ENCODE measurements around the gene LCN2. TPM values are rescaled to one million over a fixed set of nuclear protein-coding genes. Genes with fewer than 3 reads are reported as not detected.

LCN2 gene
- not detected for polyA plus RNA-seq (2012; ENCODE audit: insufficient read length, low read depth)

DNA sequence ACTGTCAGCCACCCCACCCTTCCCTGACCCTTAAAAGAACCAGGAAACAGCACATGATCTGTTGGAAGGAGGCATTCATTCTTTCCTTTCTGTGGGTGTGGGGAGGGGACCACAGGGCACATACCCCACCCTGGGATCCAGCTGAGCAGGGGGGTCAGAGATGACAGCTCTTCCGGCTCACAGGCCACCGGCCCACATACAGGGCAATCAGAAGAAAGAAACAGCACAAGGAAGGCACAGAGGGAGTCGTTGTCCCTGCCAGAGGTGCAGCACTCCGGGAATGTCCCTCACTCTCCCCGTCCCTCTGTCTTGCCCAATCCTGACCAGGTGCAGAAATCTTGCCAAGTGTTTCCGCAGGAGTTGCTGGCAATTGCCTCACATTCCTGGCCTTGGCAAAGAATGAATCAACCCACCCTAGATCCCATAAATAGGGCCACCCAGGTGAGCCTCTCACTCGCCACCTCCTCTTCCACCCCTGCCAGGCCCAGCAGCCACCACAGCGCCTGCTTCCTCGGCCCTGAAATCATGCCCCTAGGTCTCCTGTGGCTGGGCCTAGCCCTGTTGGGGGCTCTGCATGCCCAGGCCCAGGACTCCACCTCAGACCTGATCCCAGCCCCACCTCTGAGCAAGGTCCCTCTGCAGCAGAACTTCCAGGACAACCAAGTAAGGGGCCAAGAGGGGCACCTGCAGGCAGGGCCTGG, at the start of gene LCN2:
TSS of gene LCN2 (plus strand) at position 453 of the 701 bp plus-strand sequence. CDS start at position 526, 73 bp downstream.
- TF ChIP-seq POLR2AphosphoS5 (IDR thresholded peaks at IDR 0.05; ENCODE audit: low read depth, low read length) (no peak), FOXP2 (optimal IDR thresholded peaks at IDR 0.05; ENCODE audit: borderline replicate concordance, extremely low read depth, extremely low read length, insufficient read depth) (no peak), SIN3A (IDR thresholded peaks at IDR 0.05; ENCODE audit: borderline replicate concordance, insufficient read depth, low read length) (no peak), TAF1 (IDR thresholded peaks at IDR 0.05; ENCODE audit: borderline replicate concordance, insufficient read depth, low read length) (no peak)
- TF ChIP-seq, protein P1, sequence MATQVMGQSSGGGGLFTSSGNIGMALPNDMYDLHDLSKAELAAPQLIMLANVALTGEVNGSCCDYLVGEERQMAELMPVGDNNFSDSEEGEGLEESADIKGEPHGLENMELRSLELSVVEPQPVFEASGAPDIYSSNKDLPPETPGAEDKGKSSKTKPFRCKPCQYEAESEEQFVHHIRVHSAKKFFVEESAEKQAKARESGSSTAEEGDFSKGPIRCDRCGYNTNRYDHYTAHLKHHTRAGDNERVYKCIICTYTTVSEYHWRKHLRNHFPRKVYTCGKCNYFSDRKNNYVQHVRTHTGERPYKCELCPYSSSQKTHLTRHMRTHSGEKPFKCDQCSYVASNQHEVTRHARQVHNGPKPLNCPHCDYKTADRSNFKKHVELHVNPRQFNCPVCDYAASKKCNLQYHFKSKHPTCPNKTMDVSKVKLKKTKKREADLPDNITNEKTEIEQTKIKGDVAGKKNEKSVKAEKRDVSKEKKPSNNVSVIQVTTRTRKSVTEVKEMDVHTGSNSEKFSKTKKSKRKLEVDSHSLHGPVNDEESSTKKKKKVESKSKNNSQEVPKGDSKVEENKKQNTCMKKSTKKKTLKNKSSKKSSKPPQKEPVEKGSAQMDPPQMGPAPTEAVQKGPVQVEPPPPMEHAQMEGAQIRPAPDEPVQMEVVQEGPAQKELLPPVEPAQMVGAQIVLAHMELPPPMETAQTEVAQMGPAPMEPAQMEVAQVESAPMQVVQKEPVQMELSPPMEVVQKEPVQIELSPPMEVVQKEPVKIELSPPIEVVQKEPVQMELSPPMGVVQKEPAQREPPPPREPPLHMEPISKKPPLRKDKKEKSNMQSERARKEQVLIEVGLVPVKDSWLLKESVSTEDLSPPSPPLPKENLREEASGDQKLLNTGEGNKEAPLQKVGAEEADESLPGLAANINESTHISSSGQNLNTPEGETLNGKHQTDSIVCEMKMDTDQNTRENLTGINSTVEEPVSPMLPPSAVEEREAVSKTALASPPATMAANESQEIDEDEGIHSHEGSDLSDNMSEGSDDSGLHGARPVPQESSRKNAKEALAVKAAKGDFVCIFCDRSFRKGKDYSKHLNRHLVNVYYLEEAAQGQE (IDR thresholded peaks at IDR 0.05; ENCODE audit: insufficient read depth in 1 of 2, low read depth in 2 of 2, low read length in 2 of 2), result no peak

DNA sequence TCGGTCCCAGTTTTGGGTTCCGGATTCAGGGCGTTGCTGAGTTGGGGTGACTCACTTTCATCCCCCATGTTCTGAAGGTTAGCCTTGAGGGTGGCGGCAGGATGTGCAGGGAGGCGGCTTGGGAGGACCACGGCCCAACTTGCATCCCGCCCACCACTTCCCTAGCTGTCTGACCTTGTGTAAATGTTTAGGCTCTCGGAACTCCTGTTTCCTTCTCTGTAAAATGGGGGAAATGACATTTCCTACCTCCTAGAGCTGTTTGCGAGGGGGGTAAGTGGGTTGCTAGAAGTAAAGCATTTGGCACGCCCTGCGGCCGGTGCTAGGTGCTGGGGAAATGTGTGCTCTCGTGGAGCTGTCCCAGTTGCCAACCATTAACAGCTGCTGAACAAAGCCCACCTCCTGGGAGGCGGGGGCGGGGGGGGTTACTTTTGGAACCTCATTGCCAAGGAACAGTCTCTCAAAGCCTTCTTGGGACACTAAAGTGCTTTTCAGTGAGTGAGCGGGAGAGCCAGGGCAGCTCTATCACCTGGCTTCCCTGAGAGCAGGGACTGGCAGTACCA, 49.2 kb upstream of the LCN2 start:
- TF ChIP-seq POLR2AphosphoS5 (IDR thresholded peaks at IDR 0.05; ENCODE audit: low read depth, low read length), result no peak
- no peak for TF ChIP-seq SIN3A (IDR thresholded peaks at IDR 0.05; ENCODE audit: borderline replicate concordance, insufficient read depth, low read length)
- TF ChIP-seq TAF1 (IDR thresholded peaks at IDR 0.05; ENCODE audit: borderline replicate concordance, insufficient read depth, low read length), result no peak
- TF ChIP-seq, protein P1 (IDR thresholded peaks at IDR 0.05; ENCODE audit: insufficient read depth in 1 of 2, low read depth in 2 of 2, low read length in 2 of 2), result no peak
- TF ChIP-seq FOXP2 (optimal IDR thresholded peaks at IDR 0.05; ENCODE audit: borderline replicate concordance, extremely low read depth, extremely low read length, insufficient read depth), result no peak

DNA sequence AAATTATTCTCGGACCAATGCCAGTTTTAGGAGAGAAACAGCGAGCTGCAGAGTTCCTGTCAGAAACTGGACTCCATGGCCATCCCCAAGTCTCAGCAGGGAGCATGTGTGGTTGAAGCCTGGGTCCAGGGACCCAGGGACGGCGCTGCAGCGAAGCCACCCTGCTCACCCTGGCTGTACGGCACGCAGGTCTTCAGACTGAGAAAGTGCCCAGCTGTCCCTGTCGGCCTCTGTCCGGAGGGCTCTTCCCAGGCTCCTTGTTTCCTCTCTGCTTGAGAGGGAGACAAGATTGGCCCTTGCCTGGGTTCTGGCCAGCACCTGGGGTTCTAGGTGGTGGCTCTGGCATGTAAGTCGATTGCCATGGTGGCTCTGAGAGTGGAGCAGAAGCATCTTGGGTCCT, 48.7 kb upstream of the LCN2 start:
- TF ChIP-seq FOXP2 (optimal IDR thresholded peaks at IDR 0.05; ENCODE audit: borderline replicate concordance, extremely low read depth, extremely low read length, insufficient read depth), result no peak
- TF ChIP-seq, protein P1 (IDR thresholded peaks at IDR 0.05; ENCODE audit: insufficient read depth in 1 of 2, low read depth in 2 of 2, low read length in 2 of 2), result no peak
- no peak for TF ChIP-seq SIN3A (IDR thresholded peaks at IDR 0.05; ENCODE audit: borderline replicate concordance, insufficient read depth, low read length)
- no peak for TF ChIP-seq TAF1 (IDR thresholded peaks at IDR 0.05; ENCODE audit: borderline replicate concordance, insufficient read depth, low read length)
- TF ChIP-seq POLR2AphosphoS5 (IDR thresholded peaks at IDR 0.05; ENCODE audit: low read depth, low read length), result no peak

DNA sequence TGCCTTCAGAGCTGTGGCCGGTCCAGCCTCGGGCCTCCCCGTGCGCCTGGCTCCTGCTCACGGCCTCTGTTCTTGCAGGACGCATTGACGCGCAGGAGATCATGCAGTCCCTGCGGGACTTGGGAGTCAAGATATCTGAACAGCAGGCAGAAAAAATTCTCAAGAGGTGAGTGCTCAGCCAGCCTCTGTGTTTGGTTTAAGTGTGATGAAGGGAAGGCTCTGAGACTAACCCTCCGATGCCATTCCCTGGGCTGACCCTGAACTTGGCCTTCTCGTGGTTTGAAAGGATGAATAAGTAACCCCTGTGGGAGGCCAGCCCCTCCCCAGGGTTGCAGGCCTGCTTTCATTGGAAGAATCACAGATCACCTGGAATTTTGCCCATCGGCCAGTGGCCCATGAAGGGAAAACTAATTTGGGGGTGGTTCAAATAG, 48.0 kb upstream of the LCN2 start:
- TF ChIP-seq POLR2AphosphoS5 (IDR thresholded peaks at IDR 0.05; ENCODE audit: low read depth, low read length) (no peak), TAF1 (IDR thresholded peaks at IDR 0.05; ENCODE audit: borderline replicate concordance, insufficient read depth, low read length) (no peak), SIN3A (IDR thresholded peaks at IDR 0.05; ENCODE audit: borderline replicate concordance, insufficient read depth, low read length) (no peak), FOXP2 (optimal IDR thresholded peaks at IDR 0.05; ENCODE audit: borderline replicate concordance, extremely low read depth, extremely low read length, insufficient read depth) (no peak)
- TF ChIP-seq, protein P1 (IDR thresholded peaks at IDR 0.05; ENCODE audit: insufficient read depth in 1 of 2, low read depth in 2 of 2, low read length in 2 of 2), result no peak
